ENCODE data around the gene SERPINB13.
"Not testable (repeated sequence)": the region's sequence is repeated elsewhere in the genome, so short reads cannot be mapped to it uniquely, and the experiment has no call there.

The SERPINB13 gene

DNA sequence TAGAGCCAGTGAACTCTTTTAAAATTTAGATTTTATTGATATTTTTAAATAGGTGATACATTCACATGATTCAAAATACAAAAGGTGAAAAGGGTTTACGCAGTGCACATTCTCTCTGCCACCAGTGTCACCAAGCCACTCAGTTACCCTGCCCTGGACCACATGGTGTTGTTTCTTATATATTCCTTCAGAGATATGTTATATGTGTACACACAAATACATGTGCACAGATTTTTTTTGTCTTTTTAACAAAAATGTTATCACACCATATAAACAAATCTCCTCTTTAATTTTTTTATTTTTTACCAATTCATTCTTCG lies 30.7 kb downstream of the SERPINB13 start:
- in situ Hi-C loops (cut with HindIII; ENCODE audit: low pct_ligation_motif_present, low sequenced_read_pairs) = no loop called here
- H3K4me3 ChIP-seq (ENCODE audit: low read depth, low read length) = no peak overlapping the region
- TF ChIP-seq, protein P1, sequence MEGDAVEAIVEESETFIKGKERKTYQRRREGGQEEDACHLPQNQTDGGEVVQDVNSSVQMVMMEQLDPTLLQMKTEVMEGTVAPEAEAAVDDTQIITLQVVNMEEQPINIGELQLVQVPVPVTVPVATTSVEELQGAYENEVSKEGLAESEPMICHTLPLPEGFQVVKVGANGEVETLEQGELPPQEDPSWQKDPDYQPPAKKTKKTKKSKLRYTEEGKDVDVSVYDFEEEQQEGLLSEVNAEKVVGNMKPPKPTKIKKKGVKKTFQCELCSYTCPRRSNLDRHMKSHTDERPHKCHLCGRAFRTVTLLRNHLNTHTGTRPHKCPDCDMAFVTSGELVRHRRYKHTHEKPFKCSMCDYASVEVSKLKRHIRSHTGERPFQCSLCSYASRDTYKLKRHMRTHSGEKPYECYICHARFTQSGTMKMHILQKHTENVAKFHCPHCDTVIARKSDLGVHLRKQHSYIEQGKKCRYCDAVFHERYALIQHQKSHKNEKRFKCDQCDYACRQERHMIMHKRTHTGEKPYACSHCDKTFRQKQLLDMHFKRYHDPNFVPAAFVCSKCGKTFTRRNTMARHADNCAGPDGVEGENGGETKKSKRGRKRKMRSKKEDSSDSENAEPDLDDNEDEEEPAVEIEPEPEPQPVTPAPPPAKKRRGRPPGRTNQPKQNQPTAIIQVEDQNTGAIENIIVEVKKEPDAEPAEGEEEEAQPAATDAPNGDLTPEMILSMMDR (IDR thresholded peaks at IDR 0.05; ENCODE audit: low read depth, low read length, missing control alignments) = no peak
- H3K27me3 ChIP-seq (replicated peaks) = no peaks in the 10 kb centered on the region
- no peak for DNase-seq
- H3K36me3 ChIP-seq (replicated peaks) = no peaks in the 10 kb centered on the region
- H3K27ac ChIP-seq = no peak overlapping the region

DNA sequence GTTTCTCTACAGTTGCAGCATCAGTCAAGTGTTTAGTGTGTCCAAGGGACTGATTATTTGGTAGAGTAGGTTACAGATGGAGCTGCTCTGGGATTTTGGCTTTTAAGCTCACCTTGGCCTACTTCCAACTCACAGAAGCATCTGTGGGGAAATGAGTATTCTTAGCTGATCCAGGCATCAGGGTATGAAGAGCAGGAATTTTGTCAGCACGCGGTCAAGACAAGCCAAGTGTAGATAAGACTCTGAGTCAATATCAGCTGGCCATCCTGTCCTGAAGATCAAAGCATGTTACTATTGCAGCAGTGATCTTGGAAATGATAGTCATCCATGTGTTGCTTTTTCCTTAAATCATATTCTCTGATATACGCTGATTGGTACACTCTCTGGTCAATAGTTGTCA lies 32.5 kb downstream of the SERPINB13 start:
- no peak overlapping the region for H3K4me3 ChIP-seq (ENCODE audit: low read depth, low read length)
- H3K27ac ChIP-seq = no peak overlapping the region
- in situ Hi-C loops (cut with HindIII; ENCODE audit: low pct_ligation_motif_present, low sequenced_read_pairs) = no loop called here
- no peaks in the 10 kb centered on the region for H3K36me3 ChIP-seq (replicated peaks)
- DNase-seq = peak; percentile 10
- no peaks in the 10 kb centered on the region for H3K27me3 ChIP-seq (replicated peaks)
- TF ChIP-seq, protein P1 (IDR thresholded peaks at IDR 0.05; ENCODE audit: low read depth, low read length, missing control alignments) = no peak

DNA sequence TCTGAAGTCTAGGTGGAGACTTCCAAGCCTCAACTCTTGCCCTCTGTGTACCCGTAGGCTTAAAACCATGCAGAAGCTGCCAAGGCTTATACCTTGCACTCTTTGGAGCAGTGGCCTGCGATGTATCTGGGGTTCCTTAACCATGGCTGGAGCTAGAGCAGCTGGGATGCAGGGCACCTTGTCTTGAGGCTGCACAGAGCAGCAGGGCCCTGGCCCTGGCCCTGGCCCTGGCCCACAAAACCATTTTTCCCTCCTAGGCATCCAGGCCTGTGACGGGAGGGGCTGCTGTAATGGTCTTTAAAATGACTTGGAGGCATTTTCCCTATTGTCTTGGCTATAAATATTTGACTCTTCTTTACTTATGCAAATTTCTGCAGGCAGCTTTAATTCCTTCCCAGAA lies 37.7 kb downstream of the SERPINB13 start:
- TF ChIP-seq, protein P1 (IDR thresholded peaks at IDR 0.05; ENCODE audit: low read depth, low read length, missing control alignments) = no peak
- Histone ChIP-seq H3K27me3 (replicated peaks) (no peaks in the 10 kb centered on the region), H3K4me3 (ENCODE audit: low read depth, low read length) (no peak overlapping the region), H3K27ac (no peak overlapping the region), H3K36me3 (replicated peaks) (no peaks in the 10 kb centered on the region)
- in situ Hi-C loops (cut with HindIII; ENCODE audit: low pct_ligation_motif_present, low sequenced_read_pairs) = no loop called here
- no peak for DNase-seq

DNA sequence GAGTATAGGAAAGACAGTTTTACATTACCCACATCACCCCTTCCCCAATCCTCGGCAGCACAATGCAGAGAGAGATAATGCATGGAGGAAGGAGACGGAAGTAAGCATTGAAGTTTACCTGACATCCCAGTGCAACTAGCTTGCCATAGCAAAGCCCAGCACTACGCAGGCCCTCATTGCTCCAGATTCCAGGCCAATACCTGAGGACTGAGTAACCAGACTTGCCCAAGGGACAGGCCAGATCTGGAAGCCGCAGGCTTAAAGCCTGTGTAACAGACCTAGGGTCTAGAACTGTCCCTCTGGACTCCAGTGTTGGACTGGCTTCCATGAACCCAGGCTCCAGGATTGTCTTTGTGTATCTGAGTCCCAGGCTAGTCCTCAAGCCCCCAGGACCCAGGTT lies 39.3 kb downstream of the SERPINB13 start:
- Histone ChIP-seq H3K36me3 (replicated peaks) (no peaks in the 10 kb centered on the region), H3K4me3 (ENCODE audit: low read depth, low read length) (no peak overlapping the region), H3K27ac (no peak overlapping the region), H3K27me3 (replicated peaks) (no peaks in the 10 kb centered on the region)
- TF ChIP-seq, protein P1 (IDR thresholded peaks at IDR 0.05; ENCODE audit: low read depth, low read length, missing control alignments) = no peak
- in situ Hi-C loops (cut with HindIII; ENCODE audit: low pct_ligation_motif_present, low sequenced_read_pairs) = no loop called here
- DNase-seq = no peak

DNA sequence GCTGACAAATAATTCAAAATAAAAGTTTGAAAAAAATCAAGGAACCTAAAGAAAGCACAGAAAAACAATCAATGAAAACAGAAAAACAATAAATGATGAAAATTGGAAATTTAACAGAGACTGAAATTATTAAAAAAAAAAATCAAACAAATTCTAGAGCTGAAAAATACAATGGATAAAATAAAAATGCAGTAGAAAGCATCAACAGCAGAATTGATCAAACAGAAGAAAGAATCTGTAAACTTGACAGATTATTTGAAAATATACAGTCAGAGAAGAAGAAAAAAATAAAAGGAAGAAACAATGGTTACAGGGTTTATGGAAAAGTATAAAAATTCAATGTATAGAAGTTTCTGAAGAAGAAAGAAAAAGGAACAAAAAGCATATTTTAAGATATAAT lies 40.7 kb downstream of the SERPINB13 start:
- Histone ChIP-seq H3K4me3 (ENCODE audit: low read depth, low read length) (no peak overlapping the region), H3K36me3 (replicated peaks) (no peaks in the 10 kb centered on the region), H3K27me3 (replicated peaks) (no peaks in the 10 kb centered on the region), H3K27ac (no peak overlapping the region)
- in situ Hi-C loops (cut with HindIII; ENCODE audit: low pct_ligation_motif_present, low sequenced_read_pairs) = no loop called here
- TF ChIP-seq, protein P1 (IDR thresholded peaks at IDR 0.05; ENCODE audit: low read depth, low read length, missing control alignments) = no peak
- DNase-seq = no peak

DNA sequence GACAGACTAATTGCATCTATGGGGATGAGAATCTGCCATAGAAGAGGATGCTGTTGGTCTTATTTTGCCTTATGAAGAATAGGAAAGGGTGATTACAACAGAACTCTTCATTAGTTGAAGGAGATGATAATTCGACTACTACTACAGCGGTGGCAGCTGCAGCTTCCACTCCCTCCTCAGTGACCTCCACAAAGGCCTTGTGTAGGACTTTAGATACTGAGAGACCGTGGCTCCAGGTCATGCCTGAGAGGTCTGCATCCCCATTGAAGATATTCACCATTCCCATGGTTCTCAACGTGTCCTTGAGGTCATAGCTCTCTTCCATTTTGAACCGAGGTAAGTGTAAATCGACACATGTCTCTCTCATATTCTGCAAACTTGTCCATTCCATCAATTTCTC lies 50.6 kb downstream of the SERPINB13 start:
- TF ChIP-seq, protein P1 (IDR thresholded peaks at IDR 0.05; ENCODE audit: low read depth, low read length, missing control alignments) = no peak

DNA sequence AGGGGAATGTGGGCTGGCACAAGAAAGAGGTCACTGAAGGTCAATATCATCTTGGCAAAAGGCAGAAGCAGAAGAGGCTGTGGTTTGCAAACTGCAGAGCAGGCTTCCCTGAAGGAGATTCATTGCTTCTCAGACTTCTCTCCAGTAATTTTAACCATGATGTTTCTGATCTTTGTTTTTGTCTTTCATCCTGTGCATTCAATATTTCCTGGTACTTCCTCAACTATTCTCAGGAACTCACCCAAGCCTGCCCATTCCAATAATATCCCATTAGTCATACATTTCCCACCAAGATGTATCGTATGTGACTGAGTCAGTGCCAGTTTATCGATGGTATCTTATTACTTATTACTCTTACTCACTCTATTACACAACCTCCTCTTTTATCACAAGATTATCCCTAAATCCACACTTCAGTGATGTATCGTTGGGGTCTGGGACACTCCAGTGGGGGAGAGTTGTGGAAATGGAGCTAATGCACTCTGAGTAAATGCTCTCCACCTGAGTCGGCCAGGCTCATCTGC lies 54.1 kb downstream of the SERPINB13 start:
- in situ Hi-C loops (cut with HindIII; ENCODE audit: low pct_ligation_motif_present, low sequenced_read_pairs); H3K36me3 ChIP-seq (replicated peaks); H3K27me3 ChIP-seq (replicated peaks); H3K4me3 ChIP-seq (ENCODE audit: low read depth, low read length); DNase-seq; H3K27ac ChIP-seq: not testable (repeated sequence)

More for the DNA sequence above, 50.6 kb downstream of the SERPINB13 start:
- Histone ChIP-seq H3K27ac (no peak overlapping the region), H3K27me3 (replicated peaks) (no peaks in the 10 kb centered on the region), H3K4me3 (ENCODE audit: low read depth, low read length) (no peak overlapping the region), H3K36me3 (replicated peaks) (no peaks in the 10 kb centered on the region)
- in situ Hi-C loops (cut with HindIII; ENCODE audit: low pct_ligation_motif_present, low sequenced_read_pairs) = no loop called here
- DNase-seq = no peak

DNA sequence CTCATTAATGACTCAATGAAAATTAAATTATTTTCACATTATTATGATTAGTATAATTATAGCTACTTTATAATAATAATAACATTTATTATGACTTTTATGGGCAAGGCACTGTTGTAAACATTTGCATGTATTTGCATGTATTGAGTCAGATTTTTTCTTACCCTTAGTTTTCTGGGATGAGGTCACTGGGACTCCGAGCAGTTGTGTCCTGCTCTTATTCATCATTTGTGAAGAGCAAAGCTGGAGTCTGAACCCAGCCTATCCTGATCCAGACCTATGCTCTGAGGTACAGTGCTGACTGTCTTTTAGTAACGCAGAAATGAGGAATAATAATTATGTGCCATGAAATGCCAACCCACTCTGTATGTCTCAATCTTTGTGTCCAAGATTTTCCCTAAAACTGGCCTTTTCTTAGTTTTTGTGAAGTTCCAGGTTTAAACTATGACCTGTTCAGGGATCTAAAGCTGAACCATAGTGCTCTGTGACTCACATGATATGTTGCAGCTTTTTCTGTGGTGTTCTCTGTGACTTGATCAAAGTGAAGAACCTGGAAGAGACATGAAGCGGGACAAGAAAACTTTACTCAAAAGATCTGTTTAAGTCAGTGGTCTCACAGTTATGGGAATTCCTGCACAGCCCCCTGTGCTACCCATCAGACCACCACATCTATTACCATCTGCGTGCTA lies 55.7 kb downstream of the SERPINB13 start:
- in situ Hi-C loops (cut with HindIII; ENCODE audit: low pct_ligation_motif_present, low sequenced_read_pairs); DNase-seq: not testable (repeated sequence)

More for the DNA sequence above, 55.7 kb downstream of the SERPINB13 start:
- H3K27me3 ChIP-seq (replicated peaks); H3K27ac ChIP-seq; H3K4me3 ChIP-seq (ENCODE audit: low read depth, low read length); H3K36me3 ChIP-seq (replicated peaks): not testable (repeated sequence)
